Natural killer cell (primary cell): ENCODE measurements around the gene OLFM3. TPM values are rescaled to one million over a fixed set of nuclear protein-coding genes. Genes with fewer than 3 reads are reported as not detected.

Experiments used
- ATAC-seq, 3 donors: fragments of 150-1000 bp in 2 of 3; fragments of 200-7000 bp in 1 of 3; cut with Tn5 transposase; 1 replicate in 1 of 3; 2 replicates in 2 of 3; pipeline ENCODE4 v1.10.0; 2021; ENCODE audit warnings: mild to moderate bottlenecking in 2 of 3, moderate library complexity in 2 of 3
- DNase-seq, 2 donors: peaks; one replicate each; pipeline versions ENCODE4 v3.0.0 to v3.0.0-alpha.2; 2013 to 2021; ENCODE audit warnings: mixed read lengths in 1 of 2
- H3K27ac ChIP-seq: one replicate; pipeline ENCODE4 v1.5.1; 2013; ENCODE audit warnings: mild to moderate bottlenecking, low read length
- H3K27me3 ChIP-seq: one replicate; pipeline ENCODE4 v1.6.1; 2013; ENCODE audit warnings: low read length; ENCODE audit not compliant: control insufficient read depth, insufficient read depth
- H3K36me3 ChIP-seq: one replicate; pipeline ENCODE4 v1.6.1; 2013; ENCODE audit warnings: low read length; ENCODE audit not compliant: control insufficient read depth, insufficient read depth
- H3K4me1 ChIP-seq: one replicate; pipeline ENCODE4 v1.6.1; 2013; ENCODE audit warnings: low read length; ENCODE audit not compliant: control insufficient read depth, insufficient read depth
- H3K4me3 ChIP-seq: one replicate; pipeline ENCODE4 v1.5.1; 2013; ENCODE audit warnings: low read length
- H3K9me3 ChIP-seq: one replicate; pipeline ENCODE4 v1.6.1; 2013; ENCODE audit warnings: low read length; ENCODE audit not compliant: control insufficient read depth, insufficient read depth
- H3K27ac Mint-ChIP-seq, 2 donors: one replicate each; pipeline ENCODE4 v1.8.0; 2022; ENCODE audit warnings: mild to moderate bottlenecking in 2 of 2, mixed read lengths in 2 of 2, moderate library complexity in 1 of 2
- H3K27me3 Mint-ChIP-seq, 2 donors: one replicate each; pipeline ENCODE4 v1.8.0; 2022; ENCODE audit warnings: low read depth in 2 of 2, mixed read lengths in 2 of 2
- H3K36me3 Mint-ChIP-seq: one replicate; pipeline ENCODE4 v1.8.0; 2022; ENCODE audit warnings: mixed read lengths
- H3K4me1 Mint-ChIP-seq, 2 donors: one replicate each; pipeline ENCODE4 v1.8.0; 2022; ENCODE audit warnings: mixed read lengths in 2 of 2
- H3K4me3 Mint-ChIP-seq: one replicate; pipeline ENCODE4 v1.8.0; 2022; ENCODE audit warnings: mild to moderate bottlenecking, moderate library complexity, mixed read lengths
- H3K9me3 Mint-ChIP-seq, 2 donors: one replicate each; pipeline ENCODE4 v1.8.0; 2022; ENCODE audit warnings: mixed read lengths in 2 of 2
- CTCF ChIP-seq: fragments of 200-600 bp; IDR thresholded peaks from one replicate; pipeline ENCODE4 v1.8.0; 2022; ENCODE audit warnings: antibody characterized with exemption
- WGBS: methylation state at CpG from one replicate; pipeline ENCODE4 v1.1.7; 2013; ENCODE audit warnings: missing lambda C conversion rate; ENCODE audit not compliant: insufficient coverage; 5-methylcytosine and 5-hydroxymethylcytosine counted together
- intact Hi-C: fragments of 100-400 bp; cut with micrococcal nuclease; formaldehyde crosslinking; loops from one replicate; pipeline ENCODE4 v1.14.2; 2022
- total RNA-seq, 4 donors: library from RNA; stranded (reverse); fragments of 120-200 nt in 1 of 4; gene quantifications; one replicate each; pipeline versions ENCODE4 v1.2.3 to v1.2.4, GENCODE V29; 2013 to 2022

The OLFM3 gene
- total RNA-seq, 3 donors from 2014 or later (not counting 1 experiment from before 2014, with no cell fraction given): not detected

- peaks cover 4 to 5% of the 10 kb centered on the region in 2 donors for H3K9me3 Mint-ChIP-seq
- intact Hi-C loops: no loop called here
- no peak for DNase-seq
- 87% methylated on average over 3 of the region's 5 CpGs for WGBS
- no peak overlapping the region for H3K27ac Mint-ChIP-seq
- H3K4me3 Mint-ChIP-seq: no peak overlapping the region
- H3K4me3 ChIP-seq: no peak overlapping the region
- no peaks in the 10 kb centered on the region for H3K36me3 Mint-ChIP-seq
- H3K27ac ChIP-seq: no peak overlapping the region
- no peaks in the 10 kb centered on the region for H3K36me3 ChIP-seq
- no peaks in the 10 kb centered on the region for H3K9me3 ChIP-seq
- H3K4me1 Mint-ChIP-seq: no peaks in the 10 kb centered on the region
- no peaks in the 10 kb centered on the region for H3K27me3 Mint-ChIP-seq
- no peak for ATAC-seq
- TF ChIP-seq CTCF: no peak
- no peaks in the 10 kb centered on the region for H3K27me3 ChIP-seq
- H3K4me1 ChIP-seq: no peaks in the 10 kb centered on the region
Observed at GRCh38 chr1:101757985-101758384, 238.7 kb downstream of the OLFM3 start.

- DNase-seq: no peak
- TF ChIP-seq CTCF: no peak
- H3K36me3 Mint-ChIP-seq: no peaks in the 10 kb centered on the region
- no peaks in the 10 kb centered on the region for H3K27me3 ChIP-seq
- no CpG with 5 or more reads among the region's 2 CpGs for WGBS
- no peaks in the 10 kb centered on the region for H3K27me3 Mint-ChIP-seq
- no peaks in the 10 kb centered on the region for H3K4me1 Mint-ChIP-seq
- no peak overlapping the region for H3K27ac ChIP-seq
- H3K4me3 ChIP-seq: no peak overlapping the region
- peaks cover 4 to 5% of the 10 kb centered on the region in 2 donors for H3K9me3 Mint-ChIP-seq
- intact Hi-C loops: no loop called here
- H3K4me3 Mint-ChIP-seq: no peak overlapping the region
- H3K36me3 ChIP-seq: no peaks in the 10 kb centered on the region
- no peaks in the 10 kb centered on the region for H3K9me3 ChIP-seq
- ATAC-seq: no peak
- no peak overlapping the region for H3K27ac Mint-ChIP-seq
- no peaks in the 10 kb centered on the region for H3K4me1 ChIP-seq
Observed at GRCh38 chr1:101756411-101756810, 240.3 kb downstream of the OLFM3 start.
